HG02798 (cell line): ENCODE results near the gene FAF1.

Experiments
- ATAC-seq: cut with Tn5 transposase; IDR thresholded peaks from one replicate; pipeline ENCODE4 v1.9.1; 2021; ENCODE audit warnings: mild to moderate bottlenecking; ENCODE audit not compliant: unreplicated experiment, poor library complexity

FAF1 gene

DNA sequence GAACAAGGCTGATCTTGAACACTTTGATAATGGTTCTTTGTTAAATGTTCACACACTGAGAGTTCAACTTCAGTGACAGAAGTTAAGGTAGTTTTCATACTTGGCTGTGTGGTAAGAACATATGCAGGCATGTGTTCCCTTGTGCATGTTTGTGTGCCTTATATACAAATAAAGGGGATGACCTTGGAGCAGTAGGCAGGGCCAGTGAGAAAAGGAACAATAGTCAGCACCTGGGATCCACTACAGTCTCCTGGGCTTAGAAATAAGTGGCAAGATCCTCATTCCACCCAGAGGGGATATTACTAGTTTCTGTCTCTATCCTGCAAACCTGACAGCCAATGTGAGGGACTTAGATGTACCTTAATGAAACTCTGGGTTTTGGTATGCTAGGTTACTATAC lies 486.6 kb downstream of the FAF1 start:
- no peak for ATAC-seq

DNA sequence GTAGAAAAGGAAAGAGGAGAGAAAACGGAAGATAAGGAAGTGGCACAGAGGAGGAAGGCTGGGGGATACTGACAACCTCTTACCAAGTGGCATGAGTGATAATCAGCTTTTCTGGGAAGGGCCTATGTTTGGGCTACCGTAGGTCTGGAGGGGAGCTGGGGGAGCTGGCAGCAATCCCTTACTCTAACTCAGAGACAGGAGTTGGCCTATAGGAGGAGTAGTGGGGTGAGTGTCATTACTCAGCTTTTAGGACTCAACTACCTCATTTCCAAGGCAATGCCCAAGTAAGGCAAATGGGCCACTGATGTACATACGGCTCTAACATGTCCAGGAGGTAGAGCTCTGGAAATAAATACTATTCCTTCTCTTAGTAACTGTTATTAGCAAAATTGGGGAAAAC lies 488.1 kb downstream of the FAF1 start:
- no peak for ATAC-seq

DNA sequence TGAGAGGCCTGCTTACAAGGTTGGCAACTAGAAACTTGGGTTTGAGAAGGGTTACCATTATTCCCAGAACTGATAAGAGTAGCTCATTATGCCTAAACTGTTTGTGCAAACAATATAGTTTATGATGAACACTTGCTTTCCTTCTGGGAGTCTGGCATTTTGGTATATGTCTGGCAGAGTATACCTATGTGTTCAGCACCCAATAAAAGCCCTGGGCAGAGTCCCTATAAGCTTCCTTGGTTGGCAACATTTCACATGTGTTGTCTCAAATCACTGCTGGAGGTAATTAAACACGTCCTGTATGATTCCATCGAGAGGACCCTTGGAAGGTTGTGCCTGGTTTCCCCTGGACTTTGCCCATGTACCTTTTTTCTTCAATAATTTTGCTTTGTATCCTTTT lies 497.1 kb downstream of the FAF1 start:
- ATAC-seq, result no peak

DNA sequence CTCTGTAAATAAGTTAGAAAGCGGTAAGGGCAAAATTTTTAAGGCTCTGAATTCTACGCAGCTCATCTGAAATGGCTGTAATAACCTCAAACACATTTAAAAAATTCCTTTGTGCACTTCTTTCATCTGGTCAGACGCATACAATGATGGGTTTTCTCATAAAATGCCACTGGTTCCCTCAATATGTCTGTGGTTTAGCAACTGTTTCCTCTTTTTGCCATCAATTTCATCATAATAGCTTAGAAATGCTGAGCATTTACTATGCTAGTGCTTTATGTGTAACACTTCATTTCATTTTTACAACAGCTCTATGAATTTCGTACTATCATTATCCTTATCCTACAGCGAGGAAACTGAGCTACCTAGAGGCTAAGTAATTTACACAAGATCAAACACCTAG lies 501.6 kb downstream of the FAF1 start:
- ATAC-seq, result no peak

DNA sequence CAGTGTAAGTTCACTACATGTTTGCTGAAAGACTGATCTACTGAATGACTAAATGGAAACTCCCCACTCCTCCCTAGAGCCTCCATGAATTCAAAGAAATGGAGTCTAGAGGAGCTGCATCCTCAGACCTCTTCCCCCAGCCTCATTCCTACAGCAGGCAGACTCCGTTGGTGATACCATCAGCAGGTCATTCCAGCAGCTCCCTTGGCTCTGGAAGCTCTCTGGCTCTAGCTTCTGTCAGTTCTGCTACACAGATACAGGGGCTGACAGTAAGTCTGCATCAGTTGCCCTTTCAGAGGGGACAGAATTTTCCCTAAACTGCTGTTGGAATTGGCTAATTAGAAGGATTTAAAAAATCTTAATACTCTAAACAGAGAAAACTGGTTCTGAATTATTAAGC lies 505.2 kb downstream of the FAF1 start:
- ATAC-seq, result no peak

DNA sequence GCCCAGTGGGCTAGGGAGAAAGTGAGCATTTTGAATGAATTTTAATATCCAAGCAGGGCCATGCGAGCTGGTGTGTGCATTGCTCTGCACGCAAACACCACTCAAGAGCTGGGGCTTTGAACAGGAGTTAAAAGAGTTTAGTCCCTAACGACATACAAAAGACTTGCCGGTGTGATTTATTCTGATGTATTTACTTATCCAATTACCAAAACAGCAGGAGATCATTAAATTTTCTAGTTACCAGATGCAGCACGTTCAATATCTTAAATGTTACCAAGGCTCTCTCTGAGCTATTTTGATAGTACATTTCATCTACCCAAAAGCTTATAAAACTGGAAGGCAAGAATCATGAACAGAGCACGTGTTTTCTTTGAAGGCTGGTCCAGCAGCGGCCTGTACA lies 506.8 kb downstream of the FAF1 start:
- no peak for ATAC-seq

DNA sequence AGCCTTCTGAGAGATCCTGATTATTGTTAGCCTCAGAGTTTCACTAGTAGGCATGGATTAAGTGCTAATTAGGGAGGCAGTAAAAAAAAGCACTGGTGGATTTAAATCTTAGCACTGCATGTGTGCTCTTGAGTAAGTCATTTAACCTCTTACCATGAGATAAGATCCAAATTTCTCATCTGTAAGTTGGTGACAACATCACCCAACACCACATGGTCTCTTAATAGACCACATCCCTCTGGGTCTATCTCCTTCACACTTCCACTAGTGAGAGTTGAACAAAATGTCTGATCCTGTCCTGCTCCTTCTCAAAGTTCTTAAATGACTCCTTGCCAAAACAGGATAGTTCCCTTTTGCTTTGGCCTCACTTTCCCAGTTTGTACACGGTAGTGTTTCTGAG lies 507.4 kb downstream of the FAF1 start:
- no peak for ATAC-seq

DNA sequence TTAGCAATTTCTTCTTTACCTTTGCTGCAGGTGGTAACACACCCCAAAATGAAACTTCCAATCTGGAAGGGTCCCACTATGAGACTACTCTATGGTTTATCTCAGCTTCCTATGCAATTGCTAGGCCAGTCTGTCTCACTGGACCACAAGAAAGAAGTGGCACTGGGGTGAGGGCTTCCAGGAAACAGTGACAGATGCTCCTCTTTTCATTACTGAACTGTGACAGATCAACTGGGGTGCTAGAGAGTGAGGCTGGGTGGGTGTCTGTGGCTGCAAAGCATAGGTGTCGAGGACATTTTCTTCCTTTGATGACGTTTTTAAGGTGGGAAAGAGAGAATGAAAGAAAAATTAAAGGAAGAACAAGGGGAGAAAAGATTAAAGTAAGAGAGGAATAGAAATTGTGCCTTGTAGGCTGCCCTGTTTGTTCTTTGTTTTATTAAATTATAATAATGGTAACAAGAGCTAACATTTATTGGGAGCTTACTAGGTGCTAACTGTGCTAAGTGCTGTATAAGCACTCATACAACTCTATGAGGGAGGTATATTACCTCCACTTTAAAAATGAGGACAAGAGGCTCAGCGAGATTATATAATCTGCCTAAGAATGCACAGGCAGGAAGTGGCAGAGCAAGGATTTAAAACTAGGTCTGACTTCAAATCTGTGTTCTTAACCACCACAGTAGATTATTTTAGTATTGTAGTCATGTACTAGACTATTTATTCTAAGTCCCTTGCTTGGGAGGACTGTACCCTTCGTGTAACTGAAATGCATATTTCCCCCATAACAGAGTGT lies 509.0 kb downstream of the FAF1 start:
- no peak for ATAC-seq

DNA sequence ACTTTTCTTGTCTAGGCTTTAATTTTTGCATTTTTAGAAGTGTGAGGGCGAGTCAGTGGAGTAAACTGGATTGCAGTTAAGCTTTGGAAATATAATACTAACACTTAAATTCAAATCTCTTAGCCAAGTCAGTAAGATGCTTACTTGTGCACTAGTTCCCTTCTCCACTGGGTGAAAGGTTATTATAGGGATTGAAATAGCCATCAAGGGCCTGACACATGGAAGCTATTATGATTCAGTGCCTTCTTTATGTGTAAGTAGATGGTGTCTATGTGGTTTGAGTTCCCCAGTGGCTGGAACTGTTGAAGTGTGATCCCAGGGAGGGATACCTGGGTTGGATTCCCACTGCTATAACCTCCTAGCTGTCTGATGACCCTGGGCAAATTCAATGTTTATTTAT lies 512.1 kb downstream of the FAF1 start:
- ATAC-seq, result no peak

DNA sequence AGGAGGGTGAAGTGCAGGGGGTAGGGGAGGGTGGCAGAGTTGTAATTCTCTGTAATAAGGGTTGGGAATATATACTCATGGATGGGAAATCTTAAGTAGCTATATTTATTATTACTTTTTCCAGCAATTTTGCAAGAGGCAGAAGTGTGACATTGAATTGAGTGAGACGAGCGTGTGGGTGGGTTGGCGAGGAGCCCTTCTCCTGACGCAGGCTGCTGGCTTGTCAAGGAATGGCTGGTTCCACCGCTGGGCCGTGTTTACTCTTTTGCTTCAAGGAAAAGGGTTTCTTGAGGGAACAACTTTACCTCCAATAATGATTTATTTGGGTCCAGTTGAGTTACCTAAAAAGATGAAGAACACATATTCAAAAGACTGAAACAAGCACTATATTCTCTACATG lies 518.9 kb downstream of the FAF1 start:
- no peak for ATAC-seq

DNA sequence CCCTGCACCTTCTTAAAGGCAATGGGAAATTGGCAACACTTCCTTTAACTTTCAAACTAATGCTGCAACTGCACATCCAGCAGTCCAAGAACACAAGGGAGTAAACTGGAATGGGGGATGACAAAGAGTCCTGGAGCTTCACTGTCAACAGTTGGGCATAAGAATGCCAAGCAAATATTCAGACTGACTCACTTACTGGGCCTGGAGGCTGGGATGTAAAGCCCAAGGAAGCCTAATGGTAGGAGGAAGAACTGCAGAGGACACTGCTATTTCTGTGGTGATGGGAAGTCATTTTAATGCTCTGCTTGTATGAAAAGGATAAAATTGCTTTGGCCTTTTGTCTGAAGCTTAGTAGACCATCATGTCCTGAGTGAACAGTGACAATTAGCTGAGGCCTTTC lies 521.1 kb downstream of the FAF1 start:
- ATAC-seq, result no peak

DNA sequence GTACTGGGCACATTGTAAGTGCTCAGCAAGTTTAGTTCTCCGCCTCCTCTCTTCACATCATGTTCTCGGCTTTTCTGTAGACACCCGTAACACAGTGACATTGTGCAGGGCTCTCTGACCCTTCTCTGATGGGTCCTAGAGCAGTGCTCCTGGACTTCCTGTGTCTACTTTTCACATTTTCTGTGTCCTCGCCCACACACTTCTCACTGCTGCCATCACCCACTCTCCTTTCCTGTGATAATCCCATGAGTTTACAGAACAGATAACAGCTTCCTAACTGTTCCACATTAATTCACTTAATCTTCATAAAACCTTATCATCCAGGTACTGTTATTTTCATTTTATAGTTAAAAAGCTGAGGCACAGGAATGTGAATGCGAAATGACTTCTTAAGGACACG lies 523.6 kb downstream of the FAF1 start:
- no peak for ATAC-seq

DNA sequence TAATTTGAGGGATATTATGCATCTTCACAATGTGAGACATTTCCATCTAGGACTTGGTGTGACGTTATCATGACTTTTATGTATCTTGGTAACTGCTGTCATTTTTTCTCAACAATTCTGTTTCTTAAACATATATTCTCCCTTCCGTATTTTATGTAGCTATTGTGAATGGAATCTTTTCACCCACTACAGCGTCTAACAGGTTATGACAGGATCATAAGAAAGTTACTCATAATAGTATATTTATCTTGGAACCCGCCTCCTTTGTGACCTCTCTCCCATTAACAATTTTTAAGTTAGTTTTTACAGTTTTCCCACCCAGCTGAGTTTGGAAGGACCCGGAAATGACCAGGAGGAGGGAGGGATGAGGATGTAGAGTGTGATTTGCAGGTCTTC lies 530.1 kb downstream of the FAF1 start:
- ATAC-seq, result no peak

DNA sequence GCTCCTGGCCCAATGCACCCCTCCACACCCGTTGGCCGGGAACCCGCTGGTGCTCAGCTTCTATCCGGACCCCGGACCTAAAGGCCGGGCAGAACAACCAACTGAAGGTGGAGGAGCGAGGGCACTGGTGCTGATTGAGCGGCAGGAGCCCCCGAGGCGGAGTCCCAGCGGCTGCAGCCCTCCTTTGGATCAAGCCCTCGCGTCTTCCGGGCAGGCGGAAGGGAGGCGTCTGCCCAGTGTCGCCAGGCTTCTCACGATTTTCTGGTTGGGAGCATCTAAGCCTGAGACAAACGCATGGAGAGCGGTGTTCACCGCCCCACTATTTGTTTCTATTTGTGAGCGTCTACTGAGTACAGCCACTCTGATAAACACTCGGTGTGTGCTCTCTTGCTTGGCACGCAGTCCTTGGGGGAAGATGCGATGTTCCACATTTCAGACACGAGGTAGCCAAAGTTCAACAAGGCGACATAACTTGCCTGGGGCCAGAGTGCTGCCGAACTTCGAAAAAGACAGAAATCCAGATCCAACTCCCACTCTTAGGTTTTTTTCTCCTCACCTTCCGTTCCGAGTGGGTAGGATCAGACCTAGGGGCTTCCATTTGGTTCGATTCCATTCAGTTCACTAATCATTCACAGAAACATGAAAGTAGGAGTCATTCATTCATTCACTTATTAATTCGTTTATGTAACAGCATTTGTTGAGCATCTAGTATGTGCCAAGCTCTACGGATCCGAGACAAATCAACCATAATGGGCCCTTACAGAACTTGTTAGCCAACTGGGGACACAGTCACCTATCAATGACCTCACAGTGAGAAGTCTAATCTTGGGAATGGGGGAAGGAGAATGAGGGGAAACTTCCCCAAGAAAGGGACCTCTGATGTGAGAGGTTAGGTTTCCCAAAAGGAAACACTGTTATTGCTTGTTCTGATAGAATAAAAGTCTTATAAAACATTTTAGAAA lies 532.0 kb downstream of the FAF1 start:
- no peak for ATAC-seq

DNA sequence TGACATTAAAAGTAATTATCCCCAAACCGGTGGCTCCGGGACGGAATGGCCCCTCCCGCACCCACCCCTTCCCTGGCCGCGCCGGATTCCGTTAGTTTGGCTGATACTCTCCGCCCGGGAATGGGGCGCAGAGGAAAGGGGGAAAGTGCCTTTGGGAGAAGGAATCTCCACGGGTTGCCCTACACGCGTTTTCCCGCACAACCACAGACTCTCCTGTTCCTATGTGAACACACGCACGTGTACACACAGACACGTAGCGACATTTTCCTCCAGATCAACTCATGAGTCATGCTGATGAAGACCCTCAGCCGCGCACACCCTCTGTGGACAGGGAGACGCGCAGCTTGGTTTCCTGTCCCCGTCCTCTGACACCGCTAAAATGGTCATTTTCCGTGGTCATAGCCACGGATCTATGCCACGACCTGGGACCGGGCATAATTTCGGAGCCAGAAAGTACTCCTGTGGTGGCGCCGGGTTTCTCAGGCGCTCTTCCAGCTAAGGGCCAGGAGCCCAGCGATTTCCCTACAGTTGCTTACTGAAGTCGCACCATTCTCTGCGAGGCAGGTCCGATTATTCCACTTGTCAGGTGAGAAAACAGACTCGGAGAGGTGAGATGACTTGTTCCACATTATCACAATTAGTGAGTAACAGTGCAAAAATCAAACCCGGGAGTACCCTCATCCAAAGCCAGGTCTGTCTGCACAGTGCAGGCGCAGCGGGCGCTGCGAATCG lies 532.8 kb downstream of the FAF1 start:
- no peak for ATAC-seq

DNA sequence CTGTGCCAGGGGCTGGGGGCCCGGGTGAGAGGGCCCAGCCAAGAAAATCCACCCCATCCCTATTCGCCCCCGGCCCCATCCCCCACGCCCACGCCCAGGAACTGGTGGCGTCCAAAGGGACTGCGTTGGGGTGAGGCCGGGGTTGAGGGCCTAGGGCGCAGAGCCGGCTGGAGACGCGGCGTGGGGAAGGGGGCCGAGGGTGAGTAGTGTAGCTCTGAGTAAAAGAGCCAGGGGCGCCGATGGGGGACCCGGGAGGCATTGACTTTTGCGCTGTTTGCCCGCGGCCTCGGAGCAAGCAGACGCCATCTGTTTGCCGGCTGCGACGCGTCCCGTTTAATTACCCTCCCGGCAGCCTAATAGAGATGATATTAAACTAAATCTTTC lies 533.4 kb downstream of the FAF1 start:
- ATAC-seq, result no peak

DNA sequence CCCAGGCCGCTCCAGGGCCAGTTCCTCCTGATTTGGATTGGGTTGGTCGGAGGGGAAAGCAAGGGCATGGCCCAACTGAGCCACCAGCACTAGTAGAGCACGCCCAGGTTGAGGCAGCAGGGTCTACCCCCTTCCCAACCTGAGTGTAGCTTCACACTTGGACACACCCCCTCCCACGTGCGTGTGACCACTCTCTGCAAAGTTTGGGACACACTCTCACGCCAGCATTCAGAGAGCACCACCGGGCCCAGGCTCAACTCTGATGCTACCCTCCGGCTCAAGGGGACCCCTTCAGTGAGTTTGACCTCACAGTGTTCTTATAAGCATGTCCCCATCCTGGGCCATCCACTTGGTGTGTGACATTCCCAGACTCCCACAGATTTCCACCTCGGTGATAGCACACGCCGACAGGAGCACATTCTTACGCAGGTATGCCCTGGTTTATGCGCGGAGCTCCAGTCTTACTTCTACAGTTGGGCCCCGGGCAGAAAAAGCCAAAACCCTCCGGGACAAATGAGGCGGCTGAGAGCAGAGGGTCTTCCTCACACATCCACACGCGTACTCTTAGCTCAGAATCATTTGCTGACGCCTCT lies 533.9 kb downstream of the FAF1 start:
- no peak for ATAC-seq

DNA sequence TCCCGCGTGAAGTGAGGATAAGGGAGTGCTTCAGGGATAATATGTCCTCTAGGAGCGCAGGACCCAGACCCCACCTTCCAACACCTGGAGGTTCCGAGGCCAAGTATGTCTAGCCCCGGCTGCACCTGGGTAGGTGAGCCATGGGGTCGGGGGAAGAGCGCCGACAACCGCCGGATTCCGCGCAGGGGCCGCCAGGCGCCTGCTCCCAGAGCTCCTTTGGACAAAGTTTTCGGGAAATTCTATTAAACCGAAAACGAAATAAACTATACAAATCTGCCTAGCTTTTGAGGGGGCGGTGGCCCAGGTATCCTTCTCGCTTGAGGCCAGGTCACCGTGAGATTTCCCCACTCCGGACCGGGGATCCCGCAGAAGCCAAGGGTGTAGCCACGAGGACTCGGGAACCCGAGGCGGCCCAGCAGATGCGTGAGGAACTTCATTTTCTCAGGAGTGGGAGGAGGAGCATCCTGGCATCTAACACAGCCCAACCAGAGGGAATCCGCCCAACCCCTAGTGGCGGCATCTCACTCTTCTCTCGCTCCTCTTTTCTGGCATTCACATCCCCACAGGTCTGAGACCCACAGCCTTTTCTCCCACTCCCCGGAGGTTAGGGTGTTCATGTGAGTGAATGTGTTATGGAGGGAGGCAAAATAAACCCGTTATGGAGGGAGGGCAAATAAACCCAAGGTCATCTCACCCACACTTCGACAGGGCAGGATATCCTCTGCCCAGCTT lies 534.5 kb downstream of the FAF1 start:
- no peak for ATAC-seq

DNA sequence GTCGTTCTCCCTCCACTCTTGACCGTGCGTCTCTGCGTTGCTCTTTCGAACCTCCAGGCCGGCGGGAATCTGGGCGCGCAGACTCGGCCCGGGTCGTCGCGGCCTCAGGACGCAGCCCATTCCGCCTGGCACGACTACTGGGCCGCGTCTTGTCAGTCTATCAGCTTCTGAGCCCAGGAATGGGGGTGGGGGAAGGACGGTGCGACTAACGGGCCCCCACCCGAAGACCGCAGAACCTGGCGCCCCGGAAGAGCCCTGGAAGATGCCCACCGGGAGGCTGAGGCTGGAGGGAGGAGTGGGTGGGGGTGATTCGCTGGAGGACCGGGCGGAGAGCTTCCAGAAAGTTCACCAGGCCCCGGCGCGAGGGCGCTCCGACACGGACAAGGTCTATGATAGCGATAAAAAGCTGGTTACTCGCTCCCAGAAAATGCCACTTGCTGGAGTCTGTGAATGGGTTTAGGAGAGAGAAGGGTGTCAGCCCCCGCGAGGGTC lies 535.1 kb downstream of the FAF1 start:
- ATAC-seq, result no peak
